ENCODE measurements around the gene SLC9C2. TPM values are rescaled to one million over a fixed set of nuclear protein-coding genes. Genes with fewer than 3 reads are reported as not detected.

The SLC9C2 gene
- total RNA-seq, 1 experiment from 2014 or later: not detected

GRCh38 chr1:173474097-173474779, 128.6 kb downstream of the SLC9C2 start:
- BruUV-seq (replicated peaks): no TSS peak
- Histone ChIP-seq H3K27me3 (ENCODE audit: insufficient read depth, low read depth) (no peaks in the 10 kb centered on the region), H3K4me1 (replicated peaks; ENCODE audit: insufficient read depth) (peaks cover 38% of the 10 kb centered on the region), H3K9me3 (ENCODE audit: insufficient read depth, low read depth) (peaks cover 9% of the 10 kb centered on the region; the same call in 1 of the 2 replicates), H3K27ac (peak overlapping the region; percentile 27; the same call in 1 of the 2 replicates), H3K4me3 (no peak overlapping the region), H2AFZ (no peak overlapping the region), H3F3A (ENCODE audit: insufficient read depth, low read depth) (peaks cover 38% of the 10 kb centered on the region), H3K79me2 (ENCODE audit: low read depth) (peaks cover 38% of the 10 kb centered on the region), H3K36me3 (ENCODE audit: low read depth) (peaks cover under 1% of the 10 kb centered on the region; the same call in 1 of the 2 replicates), H4K20me1 (ENCODE audit: insufficient read depth) (no peaks in the 10 kb centered on the region; the same call in 1 of the 2 replicates), H3K9me2 (ENCODE audit: insufficient read depth) (no peaks in the 10 kb centered on the region), H3K4me2 (peak overlapping the region; percentile 48; the same call in 1 of the 2 replicates)
- ChIA-PET POLR2A (ENCODE audit: unreplicated experiment) (no interaction called here), CTCF (no interaction called here)
- TF ChIP-seq EZH2 (IDR thresholded peaks at IDR 0.05; ENCODE audit: low read depth) (no peak), CTCF (conservative IDR thresholded peaks at IDR 0.05) (no peak)
- intact Hi-C loops (cut with micrococcal nuclease; ENCODE audit: unreplicated experiment): no loop called here
- DNase-seq: no peak

GRCh38 chr1:173473599-173474011, 129.3 kb downstream of the SLC9C2 start:
- DNase-seq: peak in 1 of 2 experiments; percentile 42

GRCh38 chr1:173470608-173471007, 132.3 kb downstream of the SLC9C2 start:
- H3K9me3 ChIP-seq (ENCODE audit: insufficient read depth, low read depth): peaks cover 11% of the 10 kb centered on the region; the same call in 1 of the 2 replicates
- intact Hi-C loops (cut with micrococcal nuclease; ENCODE audit: unreplicated experiment): no loop called here
- H3F3A ChIP-seq (ENCODE audit: insufficient read depth, low read depth): peaks cover 14% of the 10 kb centered on the region; the same call in 1 of the 2 replicates
- H3K36me3 ChIP-seq (ENCODE audit: low read depth): no peaks in the 10 kb centered on the region
- H3K9me2 ChIP-seq (ENCODE audit: insufficient read depth): no peaks in the 10 kb centered on the region
- H3K27ac ChIP-seq: no peak overlapping the region
- ChIA-PET CTCF (no interaction called here), POLR2A (ENCODE audit: unreplicated experiment) (no interaction called here)
- DNase-seq: no peak
- BruUV-seq (replicated peaks): no TSS peak
- peaks cover 6% of the 10 kb centered on the region for H3K79me2 ChIP-seq (ENCODE audit: low read depth)
- no peak for TF ChIP-seq EZH2 (IDR thresholded peaks at IDR 0.05; ENCODE audit: low read depth)
- no peak for TF ChIP-seq CTCF (conservative IDR thresholded peaks at IDR 0.05)
- no peak overlapping the region for H3K4me3 ChIP-seq
- no peaks in the 10 kb centered on the region for H3K27me3 ChIP-seq (ENCODE audit: insufficient read depth, low read depth)
- peaks cover 21% of the 10 kb centered on the region for H3K4me1 ChIP-seq (replicated peaks; ENCODE audit: insufficient read depth)
- no peak overlapping the region for H3K4me2 ChIP-seq
- H4K20me1 ChIP-seq (ENCODE audit: insufficient read depth): no peaks in the 10 kb centered on the region; the same call in 1 of the 2 replicates
- H2AFZ ChIP-seq: no peak overlapping the region

More at GRCh38 chr1:173473599-173474011, 129.3 kb downstream of the SLC9C2 start:
- intact Hi-C loops (cut with micrococcal nuclease; ENCODE audit: unreplicated experiment): no loop called here
- H3F3A ChIP-seq (ENCODE audit: insufficient read depth, low read depth): peaks cover 34% of the 10 kb centered on the region
- H4K20me1 ChIP-seq (ENCODE audit: insufficient read depth): no peaks in the 10 kb centered on the region; the same call in 1 of the 2 replicates
- BruUV-seq (replicated peaks): no TSS peak
- H3K79me2 ChIP-seq (ENCODE audit: low read depth): peaks cover 31% of the 10 kb centered on the region
- H3K4me2 ChIP-seq: peak overlapping the region; percentile 48; the same call in 1 of the 2 replicates
- peaks cover 11% of the 10 kb centered on the region; the same call in 1 of the 2 replicates for H3K9me3 ChIP-seq (ENCODE audit: insufficient read depth, low read depth)
- peaks cover 32% of the 10 kb centered on the region for H3K4me1 ChIP-seq (replicated peaks; ENCODE audit: insufficient read depth)
- H3K4me3 ChIP-seq: no peak overlapping the region
- H3K36me3 ChIP-seq (ENCODE audit: low read depth): no peaks in the 10 kb centered on the region; the same call in 1 of the 2 replicates
- TF ChIP-seq EZH2 (IDR thresholded peaks at IDR 0.05; ENCODE audit: low read depth) (no peak), CTCF (conservative IDR thresholded peaks at IDR 0.05) (no peak)
- H3K9me2 ChIP-seq (ENCODE audit: insufficient read depth): no peaks in the 10 kb centered on the region
- CTCF ChIA-PET: no interaction called here
- POLR2A ChIA-PET (ENCODE audit: unreplicated experiment): no interaction called here
- peak overlapping the region; percentile 27; the same call in 1 of the 2 replicates for H3K27ac ChIP-seq
- H3K27me3 ChIP-seq (ENCODE audit: insufficient read depth, low read depth): no peaks in the 10 kb centered on the region
- H2AFZ ChIP-seq: no peak overlapping the region
